UCSD-AML1 (cell line): ENCODE data around the gene ANKRD23.
"Not testable (repeated sequence)": the region's sequence is repeated elsewhere in the genome, so short reads cannot be mapped to it uniquely, and the experiment has no call there.

ENCODE experiments used
- DNase-seq: peaks from one replicate; lab custom pipeline; 2025; ENCODE audit not compliant: unreplicated experiment; lab: John Stamatoyannopoulos, UW

Gene ANKRD23

DNA sequence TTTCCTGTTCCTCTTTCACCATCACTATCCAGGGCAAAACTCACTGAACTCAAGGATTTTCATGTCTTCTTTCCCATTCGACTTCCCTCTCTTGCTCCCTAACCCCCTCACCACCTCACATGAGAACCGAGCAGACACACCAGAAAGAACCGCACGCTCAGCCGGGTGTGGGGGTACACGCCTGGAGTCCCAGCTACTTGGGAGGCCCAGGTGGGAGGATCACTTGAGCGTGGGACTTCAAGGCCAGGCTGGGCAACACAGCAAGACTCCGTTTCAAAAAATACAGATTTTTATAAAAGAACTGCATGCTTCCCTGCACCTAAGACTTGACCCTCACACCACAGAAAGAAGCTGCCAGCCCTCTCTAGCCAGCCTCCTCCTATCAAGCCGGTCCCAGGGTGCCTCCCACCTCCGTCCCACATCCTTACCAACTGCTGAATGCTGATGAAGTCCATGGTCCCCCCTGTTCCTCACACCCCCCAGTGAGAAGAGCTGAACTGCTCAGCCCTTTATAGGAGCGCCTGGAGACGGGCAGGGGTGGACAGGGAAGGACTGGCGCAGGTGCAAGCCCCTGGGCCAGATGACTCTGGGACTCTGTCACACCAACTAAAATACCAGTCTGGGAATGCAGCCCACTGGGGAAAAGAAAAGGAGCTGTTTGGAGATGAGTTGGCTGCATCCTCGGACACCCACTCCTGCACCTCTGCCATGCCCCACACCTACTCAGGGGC, at the start of gene ANKRD23:
Gene ANKRD23, minus strand, starts transcription at position 484 of the 731 bp plus-strand sequence. Its CDS starts 29 bp downstream, at position 455.
- DNase-seq, result no peak

DNA sequence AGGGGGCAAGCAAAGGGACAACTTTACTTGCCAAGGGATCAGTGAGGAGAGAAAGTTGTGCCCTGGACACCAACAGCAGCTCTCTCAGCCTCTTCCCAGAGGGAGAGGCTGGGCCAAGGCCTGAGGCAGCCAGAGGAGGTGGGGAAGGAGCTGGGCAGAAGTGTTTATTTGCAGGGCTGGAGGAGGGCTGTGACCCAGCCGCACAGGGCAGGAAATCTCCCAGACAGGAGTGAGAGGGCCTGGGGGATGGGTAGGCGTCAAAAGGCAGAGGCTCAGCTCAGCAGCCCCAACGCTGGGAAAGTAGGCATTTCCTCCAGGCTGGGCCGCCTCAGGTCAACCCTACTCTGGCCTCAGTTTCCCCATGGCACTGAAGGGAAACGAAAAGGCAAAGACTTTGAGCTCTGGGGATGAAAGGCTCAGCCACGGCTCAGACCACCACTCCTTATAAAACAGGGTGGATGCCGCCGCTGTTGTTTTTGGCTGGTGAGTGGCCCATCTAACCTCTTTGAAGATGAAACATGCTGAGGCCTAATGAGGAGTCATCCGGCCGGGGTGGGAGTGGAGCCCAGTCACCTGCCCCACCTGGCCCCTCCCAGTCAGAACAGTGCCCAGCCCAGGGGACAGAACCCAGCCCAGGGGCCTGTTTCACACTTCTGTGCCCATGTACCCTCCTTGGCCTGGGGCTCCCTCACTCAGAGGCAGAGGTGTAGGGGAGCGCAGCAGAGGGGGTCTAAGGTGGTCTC, 47.9 kb upstream of the ANKRD23 start:
- DNase-seq, result peak; percentile 63

DNA sequence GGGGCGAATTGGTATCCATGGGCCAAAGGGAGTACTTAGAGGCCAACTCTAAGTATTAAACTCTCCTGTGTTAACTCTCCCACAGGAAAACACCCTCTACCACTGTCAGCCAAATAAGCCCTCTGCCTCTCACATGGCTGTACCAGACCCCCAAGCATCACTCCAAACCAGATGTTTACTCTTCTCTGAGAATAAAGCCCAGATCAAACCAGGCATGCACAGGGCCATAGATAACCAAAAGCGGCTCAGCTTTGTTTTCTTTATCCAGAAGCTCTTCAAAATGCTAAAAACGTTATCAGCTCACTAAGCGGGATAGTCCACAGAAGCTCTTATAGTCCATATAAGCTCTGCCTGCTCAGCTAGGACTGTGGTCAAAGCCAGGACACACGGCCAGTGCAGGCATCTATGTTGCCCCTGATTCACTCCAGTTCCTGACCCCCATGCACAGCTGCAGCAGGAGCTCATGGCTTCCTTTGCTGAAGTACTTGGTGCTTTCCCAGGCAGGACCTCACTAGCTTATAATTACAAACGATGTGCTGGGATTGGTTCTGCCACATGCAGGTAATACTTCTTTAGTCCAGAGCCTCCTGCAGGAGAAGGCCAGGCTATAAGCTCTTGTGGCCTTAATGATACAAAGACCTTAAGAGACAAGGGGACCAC, 47.0 kb upstream of the ANKRD23 start:
- no peak for DNase-seq

DNA sequence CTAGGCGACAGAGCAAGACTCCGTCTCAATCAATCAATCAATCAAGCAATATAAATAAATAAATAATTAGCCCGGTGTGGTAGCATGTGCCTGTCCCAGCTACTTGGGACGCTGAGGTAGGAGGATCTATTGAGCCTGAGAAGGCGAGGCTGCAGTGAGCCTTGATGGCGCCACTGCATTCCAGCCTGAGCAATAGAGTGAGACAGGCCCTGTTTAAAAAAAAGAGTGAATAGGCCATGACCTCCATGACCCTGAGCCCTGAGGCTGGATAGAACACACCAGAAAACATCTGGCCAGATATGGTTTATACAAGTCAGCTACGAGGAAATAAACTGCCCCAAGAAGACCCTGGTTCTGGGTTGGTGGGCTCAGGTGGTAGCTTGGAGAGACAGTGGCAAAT, 46.4 kb upstream of the ANKRD23 start:
- DNase-seq, result no peak

DNA sequence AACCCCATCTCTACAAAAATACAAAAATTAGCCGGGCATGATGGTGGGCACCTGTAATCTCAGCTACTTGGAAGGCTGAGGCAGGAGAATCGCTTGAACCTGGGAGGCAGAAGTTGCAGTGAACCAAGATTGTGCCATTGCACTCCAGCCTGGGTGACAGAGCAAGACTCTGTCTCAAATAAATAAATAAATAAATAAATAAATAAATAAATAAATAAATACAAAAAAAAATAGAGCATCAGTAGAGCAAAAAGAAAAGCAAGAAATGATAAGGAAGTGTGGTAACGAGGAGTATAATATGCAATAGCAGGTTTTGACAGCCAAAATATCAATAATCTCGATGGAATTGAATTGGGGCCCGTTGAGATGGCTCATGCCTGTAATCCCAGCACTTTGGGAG, 45.7 kb upstream of the ANKRD23 start:
- DNase-seq, result not testable (repeated sequence)

DNA sequence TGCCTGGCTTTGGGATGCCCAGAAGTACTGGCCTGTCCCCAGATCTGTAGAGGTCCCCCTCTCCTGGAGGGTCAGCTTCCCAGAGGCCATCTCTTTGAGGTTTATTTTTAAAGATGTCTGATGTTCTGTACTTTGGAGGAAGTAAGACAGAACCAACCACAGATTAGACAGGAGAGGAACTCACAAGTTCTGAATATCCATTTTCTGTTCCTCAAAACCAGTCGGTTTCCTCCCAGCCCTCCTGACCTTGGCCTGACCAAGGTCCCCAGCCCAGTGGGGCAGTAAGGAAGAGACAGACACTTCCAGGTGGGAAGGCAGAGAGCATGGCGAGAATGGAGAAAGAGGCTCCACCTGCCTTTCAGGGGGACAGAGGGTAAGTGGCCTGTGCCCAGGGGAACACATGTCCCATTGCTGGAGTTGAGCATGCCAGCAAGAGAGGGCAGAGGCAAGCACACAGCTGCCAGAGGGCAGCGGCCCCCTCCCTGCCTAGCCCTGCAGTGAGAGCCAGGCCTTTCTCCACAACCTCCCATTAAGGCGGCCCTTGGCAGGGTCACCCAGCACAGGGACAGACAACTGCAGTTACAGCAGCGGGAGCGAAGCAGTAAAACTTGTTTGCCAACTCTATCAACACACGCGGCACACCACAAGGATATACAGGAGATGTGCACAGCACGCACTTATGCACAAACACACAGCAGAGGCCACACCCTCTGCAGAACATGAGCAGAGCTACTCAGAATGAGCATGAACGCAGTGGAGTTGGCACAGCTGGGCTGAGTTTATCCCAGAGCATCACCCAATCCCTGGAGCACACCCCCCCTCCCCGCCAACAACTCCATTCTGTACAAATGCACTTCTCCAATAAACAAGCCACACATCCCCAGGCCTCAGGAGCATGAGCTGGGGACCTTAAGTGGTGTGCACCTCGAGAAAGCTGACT, 44.5 kb upstream of the ANKRD23 start:
- DNase-seq, result no peak

DNA sequence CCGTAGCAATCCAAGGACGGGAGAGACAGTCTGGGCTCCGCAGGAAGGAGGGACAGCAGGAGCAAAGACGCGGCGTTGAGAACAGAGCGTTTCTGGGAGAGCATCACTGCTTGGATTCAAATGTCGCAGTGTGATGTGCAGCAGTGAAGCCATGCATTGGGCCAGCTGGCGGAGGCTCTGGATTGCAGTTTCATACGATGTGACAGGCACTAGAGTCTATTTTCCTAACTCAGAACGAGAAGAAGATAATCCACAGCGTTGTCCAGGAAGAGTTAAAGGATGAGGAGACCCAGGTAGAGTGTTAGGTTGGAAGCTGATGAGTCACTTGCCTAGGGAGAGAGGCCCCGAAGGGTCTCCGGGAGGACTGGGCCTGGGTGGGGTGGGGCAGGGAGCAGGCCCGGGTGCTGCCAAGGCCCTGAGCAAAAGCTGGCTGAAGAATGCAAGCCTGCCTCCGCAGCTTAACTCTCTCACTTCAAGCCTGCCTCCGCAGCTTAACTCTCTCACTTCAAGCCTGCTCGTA, 43.7 kb upstream of the ANKRD23 start:
- DNase-seq, result no peak

DNA sequence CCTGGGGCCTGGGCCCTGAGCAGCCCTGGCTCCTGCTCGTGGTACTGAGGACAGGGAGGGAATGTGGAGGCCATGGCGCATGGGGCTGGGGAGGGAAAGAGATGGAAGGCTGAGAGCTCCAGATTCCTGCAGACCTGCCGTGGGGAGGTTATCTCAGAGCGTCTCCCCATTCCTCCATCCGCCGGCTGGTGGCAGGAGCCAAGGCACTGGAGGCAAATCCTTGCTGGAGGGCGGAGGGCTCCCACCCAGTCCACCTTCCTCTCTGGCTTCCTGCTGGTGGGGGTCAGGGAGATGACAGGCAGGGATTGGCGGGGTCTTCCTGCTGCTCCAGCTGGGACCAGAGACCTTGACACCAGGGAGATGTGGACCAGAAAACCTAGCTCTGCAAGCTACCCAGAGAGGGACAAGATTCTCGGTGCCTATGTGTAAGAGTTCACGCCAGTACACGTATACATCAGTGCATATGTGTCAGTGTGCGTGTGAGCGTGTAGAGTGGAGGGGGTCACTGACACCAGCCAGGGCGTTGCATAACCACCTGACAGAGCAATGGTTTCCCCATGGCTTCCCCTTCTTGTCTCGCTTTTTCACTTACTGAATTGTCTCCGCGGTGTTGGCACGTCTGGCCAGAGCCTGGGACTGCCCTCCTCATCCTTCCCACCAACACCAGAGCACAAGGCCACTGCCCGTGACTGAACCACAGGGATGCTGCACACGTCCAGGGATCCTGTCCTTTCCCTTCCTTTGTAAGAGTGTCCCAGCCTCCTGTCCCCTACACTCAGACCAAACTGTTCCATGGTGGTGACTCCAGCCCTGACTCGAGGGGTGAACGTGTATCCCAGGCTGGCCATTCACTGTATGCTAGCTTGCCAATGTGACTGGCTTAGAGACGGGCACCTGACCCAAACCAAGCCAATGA, 41.9 kb upstream of the ANKRD23 start:
- no peak for DNase-seq

DNA sequence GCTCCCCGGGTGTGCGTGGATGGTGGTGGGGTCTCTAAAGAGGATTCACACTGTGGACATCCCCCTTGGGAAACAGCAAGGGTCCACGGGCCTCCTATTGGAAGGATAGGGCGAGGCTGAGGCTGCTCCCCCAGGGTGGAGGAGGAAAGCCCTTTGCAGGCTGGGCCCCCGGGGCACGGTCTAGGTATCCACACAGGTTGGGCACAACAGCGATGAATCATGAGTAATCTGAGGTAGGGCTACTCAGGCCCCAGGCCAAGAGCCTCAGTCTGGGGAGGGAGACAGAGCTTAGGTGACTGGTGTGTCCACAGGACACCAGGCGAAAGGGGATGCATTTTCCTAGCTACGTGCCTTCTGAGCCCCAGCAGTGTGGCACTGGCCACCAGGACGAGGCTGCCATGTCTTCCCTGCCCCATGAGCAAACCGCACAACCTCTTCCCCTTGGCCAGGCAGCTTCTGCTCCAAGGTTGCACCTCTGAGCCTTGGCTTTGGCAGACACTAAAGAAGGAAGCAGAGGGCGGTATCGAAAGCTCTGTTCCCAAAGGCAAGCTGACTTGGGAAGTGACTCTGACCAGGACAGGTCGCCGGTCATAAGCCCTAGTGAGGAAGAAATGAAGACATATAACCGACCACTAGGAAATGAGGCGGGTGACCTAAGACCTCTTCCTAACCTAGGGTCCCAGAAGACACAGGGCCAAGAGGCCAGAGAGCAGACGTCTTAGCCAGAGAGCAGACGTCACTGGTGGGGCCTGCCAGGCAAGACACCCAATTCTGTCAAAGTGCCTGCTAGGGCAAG, 40.7 kb upstream of the ANKRD23 start:
- no peak for DNase-seq

DNA sequence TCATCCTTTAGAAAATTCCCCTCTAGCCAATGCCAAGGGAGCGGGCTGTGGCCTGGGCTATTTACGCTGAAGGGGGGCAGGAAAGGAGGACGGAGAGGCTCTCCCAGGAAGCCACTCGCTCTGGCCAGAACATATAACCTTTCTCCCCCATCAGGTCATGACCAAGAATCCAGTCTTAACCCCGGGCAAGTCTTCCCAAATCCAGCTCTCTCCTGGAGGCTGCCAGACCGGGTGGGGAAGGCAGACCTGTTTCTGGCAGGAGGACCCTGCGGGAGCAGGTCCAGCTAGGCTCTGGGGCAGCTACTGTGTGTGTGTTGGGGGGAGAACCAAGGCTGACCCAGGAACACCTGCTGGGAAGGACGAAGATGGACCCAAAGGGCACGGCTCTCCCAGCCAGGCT, 39.5 kb upstream of the ANKRD23 start:
- no peak for DNase-seq

DNA sequence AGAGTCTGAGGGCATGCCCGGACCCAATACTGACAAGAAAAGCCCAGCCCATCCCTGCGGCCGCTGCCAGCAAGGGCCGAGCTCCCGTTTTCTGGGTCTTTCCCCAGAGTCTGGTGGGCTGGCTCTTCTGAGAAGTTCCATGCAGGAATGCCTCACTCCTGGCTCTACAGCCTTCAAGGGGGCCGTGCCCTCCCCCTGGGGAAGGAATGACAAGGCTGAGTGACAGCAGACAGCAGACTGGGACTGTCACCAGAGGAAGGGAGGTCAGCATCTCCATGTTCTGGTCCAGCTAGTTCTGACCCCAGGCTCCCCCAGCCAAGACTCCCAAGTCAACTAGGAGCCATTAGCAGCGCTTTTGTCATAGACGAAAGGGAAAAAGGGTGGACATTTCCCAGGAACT, 39.1 kb upstream of the ANKRD23 start:
- DNase-seq, result no peak

DNA sequence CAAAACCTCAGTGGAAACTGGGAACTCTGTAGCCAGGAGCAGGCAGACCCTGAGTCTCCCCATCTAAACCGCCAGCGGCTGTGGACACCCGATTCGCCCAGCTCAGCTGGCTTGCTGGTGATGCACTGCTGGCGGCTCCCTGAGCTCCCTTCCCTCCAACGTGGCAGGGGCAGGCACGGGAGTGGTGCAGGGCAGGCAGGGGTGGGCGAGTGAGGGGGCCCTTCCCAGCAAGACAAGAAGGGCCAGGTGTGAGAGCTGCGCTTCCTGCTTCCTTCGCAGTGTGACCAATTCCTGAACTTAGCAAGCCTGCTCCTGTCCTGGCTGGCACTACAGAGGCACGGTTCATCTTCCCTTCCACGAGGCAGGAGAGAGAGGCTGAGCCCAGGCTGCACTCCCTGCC, 38.4 kb upstream of the ANKRD23 start:
- no peak for DNase-seq

DNA sequence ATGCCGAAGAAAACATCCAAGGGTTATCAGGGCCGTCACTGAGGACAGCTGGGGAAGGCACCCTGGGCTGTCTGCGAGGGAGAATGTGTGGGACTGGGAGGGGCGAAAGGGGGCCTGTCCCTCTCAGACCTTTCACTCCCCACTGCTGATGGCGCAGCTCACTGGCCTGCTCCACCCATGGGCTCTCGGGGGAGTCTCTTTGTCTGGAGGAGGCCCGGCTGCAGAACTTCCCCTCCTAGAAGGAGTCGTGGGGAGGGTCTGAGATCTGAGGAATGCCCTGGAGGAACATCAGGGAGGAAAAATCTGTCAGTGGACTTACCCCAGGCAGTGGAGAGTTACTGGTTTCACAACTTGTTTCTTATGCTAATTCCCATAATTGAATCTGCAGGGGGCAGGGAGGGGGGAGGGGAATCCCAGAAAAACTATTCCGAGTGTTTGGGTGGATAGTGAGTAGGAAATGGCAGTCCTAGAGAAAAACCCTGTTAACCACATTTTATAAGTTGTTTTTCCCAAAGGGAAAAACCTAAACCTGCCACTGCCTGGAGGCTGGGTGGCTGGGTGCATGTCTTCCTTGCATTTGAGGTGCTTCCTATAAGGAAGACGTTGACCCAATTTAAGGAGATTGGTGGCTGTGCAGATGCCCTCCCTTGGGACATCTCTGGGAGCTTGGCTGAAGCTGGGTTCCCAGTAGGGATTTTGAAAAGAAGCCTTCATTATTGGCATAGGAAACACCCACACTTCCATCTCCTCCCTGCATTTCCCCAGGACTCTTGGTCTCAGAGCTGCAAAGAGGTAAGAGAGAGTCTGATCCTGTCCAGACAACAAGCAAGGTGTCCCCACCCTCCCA, 37.8 kb upstream of the ANKRD23 start:
- no peak for DNase-seq

DNA sequence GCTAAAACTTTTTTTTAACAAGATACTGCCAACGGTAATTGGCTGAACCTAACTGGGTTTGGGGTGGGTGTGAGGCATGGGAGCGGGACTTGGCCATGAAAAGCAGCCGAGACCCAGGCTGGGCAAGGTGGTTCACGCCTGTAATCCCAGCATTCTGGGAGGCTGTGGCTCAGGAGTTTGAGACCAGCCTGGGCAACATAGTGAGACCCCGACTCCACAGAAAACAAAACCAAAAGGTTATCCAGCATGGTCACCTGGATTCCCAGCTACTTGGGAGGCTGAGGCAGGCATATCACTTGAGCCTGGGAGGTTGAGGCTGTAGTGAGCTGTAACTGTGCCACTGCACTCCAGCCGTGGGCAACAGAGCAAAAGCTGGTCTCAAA, 37.1 kb upstream of the ANKRD23 start:
- DNase-seq, result no peak

DNA sequence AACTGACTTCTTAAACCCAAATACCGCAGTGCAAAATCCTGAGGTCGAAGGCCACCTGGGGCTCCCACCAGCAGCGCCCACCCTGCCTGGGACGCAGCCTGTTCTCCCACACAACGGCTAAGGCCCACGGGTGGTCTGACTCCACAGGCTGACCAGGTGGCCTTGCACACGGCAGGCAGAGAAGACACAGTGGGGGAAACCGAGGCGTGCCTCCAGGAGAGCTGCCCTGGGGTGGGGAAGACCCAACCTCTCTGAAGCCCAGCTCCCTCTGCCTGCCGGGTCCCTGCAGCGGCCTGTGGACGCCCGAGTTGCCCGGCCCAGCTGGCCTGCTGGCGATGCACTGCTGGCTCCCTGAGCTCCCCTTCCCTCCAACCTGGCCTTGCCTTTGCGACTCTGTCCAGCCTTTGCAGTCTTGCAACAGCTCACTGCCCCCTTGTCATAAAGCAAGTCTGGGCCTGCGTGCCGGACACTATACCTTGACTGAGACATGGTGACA, 35.8 kb upstream of the ANKRD23 start:
- no peak for DNase-seq

DNA sequence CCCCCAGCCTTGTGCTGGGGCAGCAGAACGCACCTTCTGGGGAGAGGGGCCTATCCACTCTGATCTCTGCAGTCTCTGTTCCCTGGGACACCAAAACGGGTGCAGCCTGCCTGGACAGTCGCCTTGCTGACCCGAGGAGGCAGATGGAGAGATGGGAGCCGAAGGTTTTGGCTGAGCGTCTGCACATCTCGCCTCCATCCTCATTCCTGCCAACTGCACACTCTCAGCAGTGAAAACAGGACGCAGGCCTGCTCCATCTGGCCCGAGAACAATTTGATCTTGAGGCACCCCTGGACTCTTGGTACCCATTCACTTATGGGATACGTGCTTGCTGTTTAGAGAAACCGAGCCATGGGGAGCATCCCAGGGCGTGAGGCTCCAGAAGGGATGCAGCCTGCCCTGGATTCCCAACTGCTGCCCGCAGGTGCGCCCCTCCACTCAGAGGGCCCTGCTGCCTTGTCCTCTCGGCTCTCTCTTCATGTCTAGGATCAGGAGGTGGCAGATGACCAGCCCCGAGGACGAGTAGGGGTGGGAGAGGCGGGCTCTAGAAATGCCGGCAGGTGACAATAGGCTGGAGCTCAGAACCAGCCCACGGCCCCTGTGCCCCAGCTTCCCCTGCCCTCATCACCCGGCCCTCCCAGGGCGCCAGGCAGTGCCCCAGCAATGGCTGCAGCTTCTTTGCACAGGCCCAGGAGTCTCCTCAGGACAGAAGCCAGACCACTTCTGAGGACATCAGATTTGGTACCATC, 35.1 kb upstream of the ANKRD23 start:
- DNase-seq, result no peak

DNA sequence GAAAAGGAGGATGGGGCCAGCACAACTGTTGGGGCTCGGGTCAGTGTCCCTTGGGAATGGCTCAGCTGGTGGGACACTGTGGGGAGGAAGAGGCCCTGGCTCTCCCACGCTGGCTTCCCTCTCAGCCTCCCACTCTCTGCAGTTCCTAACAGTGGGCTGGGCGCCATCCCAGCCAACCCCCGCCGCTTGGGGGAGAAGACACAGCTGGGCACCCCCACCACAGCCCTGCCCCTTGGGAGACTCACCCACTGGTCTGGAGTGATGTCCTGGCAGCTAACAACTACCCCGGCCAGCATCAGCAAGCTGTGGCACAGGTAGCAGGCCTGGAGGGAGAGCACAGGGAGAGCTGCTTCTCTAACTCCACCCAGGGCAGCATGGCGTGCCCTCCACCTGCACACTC, 34.4 kb upstream of the ANKRD23 start:
- no peak for DNase-seq
